Neural cell (in vitro differentiated cells): ENCODE results near the gene SLC6A2.

Experiments
- CTCF ChIP-seq: fragments of 450-650 bp; IDR thresholded peaks from 2 replicates; pipeline ENCODE4 v1.5.1; 2014; ENCODE audit warnings: antibody characterized with exemption, mild to moderate bottlenecking, moderate library complexity; ENCODE audit not compliant: poor library complexity, severe bottlenecking
- POLR2AphosphoS5 ChIP-seq: IDR thresholded peaks from 2 replicates; pipeline ENCODE4 v1.6.1; 2012
- REST ChIP-seq: IDR thresholded peaks from 2 replicates; pipeline ENCODE4 v1.6.1; 2012; ENCODE audit warnings: borderline replicate concordance

- TF ChIP-seq CTCF (no peak), REST (no peak), POLR2AphosphoS5 (no peak)
Observed at GRCh38 chr16:55746081-55746480, 90.3 kb downstream of the SLC6A2 start.
